T-helper 2 cell treated with Interferon-gamma antibody and Interleukin-4, amounts not matched to agents 100 ng/mL and 5 ng/mL, for 36 hours (primary cell): ENCODE data around the gene LIN9. TPM values are rescaled to one million over a fixed set of nuclear protein-coding genes. Genes with fewer than 3 reads are reported as not detected.
"Not testable (repeated sequence)": the region's sequence is repeated elsewhere in the genome, so short reads cannot be mapped to it uniquely, and the experiment has no call there.

Experiments
- intact Hi-C: fragments of 100-400 bp; cut with micrococcal nuclease; formaldehyde crosslinking; loops from one replicate; pipeline ENCODE4 v1.15.1; 2023
- total RNA-seq: library from RNA; stranded (reverse); gene quantifications from 2 replicates; pipeline ENCODE4 v1.2.3, GENCODE V29; 2022

Gene LIN9
- total RNA-seq, 1 donor from 2014 or later, result 11.1 TPM

DNA sequence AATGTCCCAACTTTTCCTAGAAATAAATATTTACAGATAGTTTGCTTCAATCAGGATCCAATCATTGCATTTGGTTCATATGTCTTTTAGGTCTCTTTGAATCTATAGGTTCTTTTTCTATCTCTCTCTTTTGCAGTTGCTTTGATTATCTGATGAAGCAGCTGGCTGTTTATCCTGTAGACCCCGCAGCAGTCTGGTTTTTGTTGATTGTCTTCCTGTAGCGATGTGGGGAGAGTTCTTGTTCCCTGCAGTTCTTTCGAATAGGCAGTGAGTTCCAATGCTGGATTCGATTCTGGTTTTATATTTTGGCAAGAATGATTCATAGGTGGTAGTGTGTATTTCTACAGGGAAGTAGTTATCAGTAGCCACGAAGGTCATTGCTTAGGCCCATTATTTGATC is 92.9 kb downstream of the LIN9 start:
- intact Hi-C loops, result no loop called here

- intact Hi-C loops, result no loop called here
Observed at GRCh38 chr1:226215239-226215638, 93.7 kb downstream of the LIN9 start.

- intact Hi-C loops, result no loop called here
Observed at GRCh38 chr1:226212545-226212944, 96.4 kb downstream of the LIN9 start.

GRCh38 chr1:226211181-226211821 is 97.7 kb downstream of the LIN9 start:
- intact Hi-C loops, result no loop called here

GRCh38 chr1:226210571-226211176 is 98.3 kb downstream of the LIN9 start:
- intact Hi-C loops, result no loop called here

- intact Hi-C loops, result no loop called here
Observed at GRCh38 chr1:226209307-226210059, 99.5 kb downstream of the LIN9 start.

- intact Hi-C loops, result no loop called here
Observed at GRCh38 chr1:226207048-226207447, 101.9 kb downstream of the LIN9 start.

DNA sequence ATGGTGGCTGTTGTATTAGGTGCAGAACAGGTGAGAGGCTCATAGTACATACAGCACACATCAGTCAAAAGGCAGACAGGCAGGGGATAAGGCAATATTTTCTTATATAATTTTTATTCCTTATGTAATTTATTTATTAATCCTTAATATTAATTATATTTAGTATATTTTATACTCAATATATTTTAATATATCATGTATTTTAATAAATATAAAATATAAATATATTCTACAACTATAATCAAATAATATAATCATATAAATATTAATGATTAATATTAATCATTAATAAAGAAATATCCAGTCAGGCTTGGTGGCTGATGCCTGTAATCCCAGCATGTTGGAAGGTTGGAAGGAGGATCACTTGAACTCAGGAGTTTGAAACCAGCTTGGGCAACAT is 104.8 kb downstream of the LIN9 start:
- intact Hi-C loops, result no loop called here

DNA sequence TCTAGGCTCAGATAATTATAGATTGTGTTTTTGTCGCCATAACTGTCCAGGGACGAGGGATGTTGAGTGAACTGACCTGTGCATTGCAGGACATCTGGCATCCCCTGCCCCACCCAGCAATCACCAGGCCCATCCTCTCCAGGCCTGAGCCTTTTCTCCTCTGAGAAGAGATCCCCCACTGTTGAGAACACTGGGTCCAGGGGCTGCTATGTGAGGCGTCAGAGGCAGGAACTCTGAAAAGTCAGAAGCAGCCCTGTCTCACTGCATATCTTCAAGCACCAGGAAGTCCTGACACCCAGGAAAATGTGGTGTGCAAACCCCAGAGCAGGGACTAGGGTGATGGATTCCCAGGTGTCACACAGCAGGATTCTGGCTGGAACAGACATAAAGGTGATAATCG is 105.3 kb downstream of the LIN9 start:
- intact Hi-C loops, result no loop called here

- intact Hi-C loops, result no loop called here
Observed at GRCh38 chr1:226203240-226203639, 105.7 kb downstream of the LIN9 start.

GRCh38 chr1:226202666-226203065 is 106.3 kb downstream of the LIN9 start:
- intact Hi-C loops, result not testable (repeated sequence)

DNA sequence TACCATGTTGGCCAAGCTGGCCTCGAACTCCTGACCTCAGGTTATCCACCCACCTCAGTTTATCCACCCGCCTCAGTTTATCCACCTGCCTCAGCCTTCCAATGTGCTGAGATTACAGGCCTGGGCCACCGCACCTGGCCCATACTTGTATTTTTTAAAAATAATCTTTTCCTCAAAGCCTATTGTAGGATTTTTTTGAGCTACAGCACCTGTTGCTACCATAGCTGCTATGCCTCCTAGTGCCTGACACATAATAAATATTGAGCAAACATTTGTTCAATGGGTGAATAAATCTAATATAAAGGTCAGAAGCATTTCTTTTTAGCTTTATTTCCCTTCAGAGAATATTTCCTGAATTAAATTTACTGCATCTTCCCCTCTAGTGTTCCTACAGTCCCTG is 106.7 kb downstream of the LIN9 start:
- intact Hi-C loops, result no loop called here

GRCh38 chr1:226201029-226201593 is 107.9 kb downstream of the LIN9 start:
- intact Hi-C loops, result loop anchor here (1.0 kb wide), 1 partner anchor 132 kb away; no protein-coding TSS in a partner anchor

DNA sequence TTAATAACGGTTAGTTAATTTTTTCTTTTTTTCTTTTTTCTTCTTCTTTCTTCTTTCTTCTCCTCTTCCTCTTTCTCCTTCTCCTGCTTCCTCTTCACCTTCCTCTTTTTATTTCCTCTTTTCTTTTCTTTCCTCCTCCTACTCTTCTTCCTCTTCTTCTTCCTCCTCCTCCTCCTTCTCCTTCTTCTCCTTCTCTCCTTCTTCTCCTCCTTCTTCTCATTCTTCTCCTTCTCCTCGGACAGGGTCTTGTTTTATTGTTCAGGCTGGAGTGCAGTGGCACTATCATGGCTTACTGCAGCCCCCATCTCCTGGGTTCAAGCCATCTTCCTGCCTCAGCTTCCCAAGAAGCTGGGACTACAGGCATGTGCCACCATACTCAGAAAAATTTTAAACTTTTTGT is 109.0 kb downstream of the LIN9 start:
- intact Hi-C loops, result no loop called here

DNA sequence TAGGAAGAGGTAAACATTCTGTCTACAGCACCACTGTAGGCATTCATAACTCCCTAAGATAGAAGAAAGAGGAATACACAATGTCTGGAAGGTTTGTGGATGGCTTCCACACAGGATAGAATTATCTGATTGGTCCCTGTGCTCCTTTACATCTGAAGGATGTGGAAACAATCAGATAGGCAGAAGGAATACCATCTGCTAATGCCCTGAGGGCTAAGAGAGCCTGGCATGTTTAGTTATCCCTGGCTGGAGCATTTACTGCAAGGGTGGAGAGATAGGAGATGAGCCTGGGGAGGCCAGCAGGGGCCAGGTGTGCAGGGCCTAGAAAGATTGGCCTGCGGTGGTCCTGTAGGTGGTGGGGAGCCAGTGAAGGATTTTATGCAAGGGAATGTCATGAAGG is 113.8 kb downstream of the LIN9 start:
- intact Hi-C loops, result no loop called here

DNA sequence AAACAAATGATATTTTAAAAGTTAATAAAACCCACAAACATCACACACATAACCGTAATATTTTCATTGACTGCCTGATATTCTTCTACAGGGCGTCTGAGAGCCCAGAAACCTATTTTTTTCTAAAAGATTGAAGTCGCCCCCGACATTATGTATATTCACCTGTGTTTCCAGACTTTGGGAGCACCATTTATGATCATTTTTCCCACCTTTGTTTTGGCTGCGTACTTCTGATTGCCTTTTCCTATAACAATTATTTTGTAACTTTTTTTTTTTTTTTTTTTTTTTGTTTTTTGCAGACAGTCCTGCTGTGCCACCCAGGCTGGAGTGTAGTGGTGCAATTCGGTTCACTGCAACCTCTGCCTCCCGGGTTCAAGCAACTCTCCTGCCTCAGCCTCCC is 121.6 kb downstream of the LIN9 start:
- intact Hi-C loops, result loop anchor here (2.0 to 10.0 kb wide), 6 partner anchors 65 to 751 kb away; partner anchors contain the start of genes LIN9, PARP1 and SDE2

GRCh38 chr1:226187019-226187322 is 122.0 kb downstream of the LIN9 start:
- intact Hi-C loops, result loop anchor here (2.0 to 10.0 kb wide), 6 partner anchors 64 to 752 kb away; partner anchors contain the start of genes LIN9, PARP1 and SDE2

GRCh38 chr1:226186124-226187018 is 122.6 kb downstream of the LIN9 start, which contains the start of gene ACBD3:
Gene ACBD3, minus strand, starts transcription at chr1:226186741. Its CDS starts 66 bp downstream, at chr1:226186675.
- intact Hi-C loops, result loop anchor here (1.0 to 10.0 kb wide), 7 partner anchors 64 to 752 kb away; partner anchors contain the start of genes H3-3A, LIN9, PARP1 and SDE2

- intact Hi-C loops, result loop anchor here (1.0 to 10.0 kb wide), 7 partner anchors 63 to 753 kb away; partner anchors contain the start of genes H3-3A, LIN9, PARP1 and SDE2
Observed at GRCh38 chr1:226185141-226186036, 123.6 kb downstream of the LIN9 start.
